Endothelial cell of umbilical vein (primary cell): ENCODE results near the gene TRAPPC6A. TPM values are rescaled to one million over a fixed set of nuclear protein-coding genes. Genes with fewer than 3 reads are reported as not detected.

ENCODE experiments used
- BruUV-seq: library from RNA; stranded (reverse); fragments of 400-500 nt; replicated peaks from 2 replicates; lab custom pipeline; 2021; lab: Mats Ljungman, UMichigan
- CTCF ChIA-PET: fragments of 300-600, 350-600 bp; sonication (Branson Sonifier 250); formaldehyde crosslinking; loops from one replicate; lab custom pipeline; 2021; ENCODE audit warnings: antibody characterized with exemption, inconsistent platforms; lab: Charles Lee
- POLR2A ChIA-PET: fragments of 300-600, 350-600 bp; sonication (Branson Sonifier 250); formaldehyde crosslinking; loops from one replicate; lab custom pipeline; 2021; ENCODE audit warnings: antibody characterized with exemption, inconsistent platforms; lab: Charles Lee
- DNase-seq: peaks from one replicate; pipeline ENCODE4 v3.0.0-alpha.2; 2011; ENCODE audit warnings: low read depth, low spot score
- FAIRE-seq: peaks from 2 replicates; lab custom pipeline; 2011; peaks lifted over from hg19 to GRCh38; lab: Jason Lieb, UNC
- H2AFZ ChIP-seq: 2 replicates; pipeline ENCODE4 v1.6.0; 2012; ENCODE audit warnings: low read depth, low read length, control low read depth, inconsistent platforms
- H3K27ac ChIP-seq: 2 replicates; pipeline ENCODE4 v1.5.1; 2011; ENCODE audit warnings: low read depth, mild to moderate bottlenecking, control low read depth, low read length, moderate library complexity; ENCODE audit not compliant: insufficient read depth
- H3K27me3 ChIP-seq, 2 experiments: 2 replicates each; pipeline versions ENCODE4 v1.6.0 to v1.6.1; 2011; ENCODE audit warnings: low read length in 2 of 2, mixed read lengths in 1 of 2; ENCODE audit not compliant: control insufficient read depth in 2 of 2, insufficient read depth in 2 of 2
- H3K36me3 ChIP-seq, 2 experiments: 2 replicates in 1 of 2; 3 replicates in 1 of 2; pipeline ENCODE4 v1.5.1; 2011; ENCODE audit warnings: low read length in 2 of 2, mild to moderate bottlenecking in 1 of 2, moderate library complexity in 1 of 2; ENCODE audit not compliant: control insufficient read depth in 2 of 2, insufficient read depth in 2 of 2; ENCODE audit errors: extremely low read depth in 1 of 2
- H3K4me1 ChIP-seq: 3 replicates; pipeline ENCODE4 v1.5.1; 2011; ENCODE audit warnings: mild to moderate bottlenecking, low read length; ENCODE audit not compliant: control insufficient read depth, insufficient read depth; ENCODE audit errors: extremely low read depth
- H3K4me2 ChIP-seq: 2 replicates; pipeline ENCODE4 v1.6.1; 2011; ENCODE audit warnings: low read length, control low read depth, mixed read lengths; ENCODE audit not compliant: insufficient read depth
- H3K4me3 ChIP-seq, 3 experiments: fragments of 200-600 bp in 1 of 3; sonication (generic), shearing (Covaris generic) in 1 of 3; replicated peaks in 1 of 3; 2 replicates each; pipeline ENCODE4 v1.5.1; 2011 to 2016; ENCODE audit warnings: control low read depth in 3 of 3, low read length in 3 of 3, mild to moderate bottlenecking in 2 of 3, inconsistent platforms in 1 of 3, low read depth in 1 of 3, moderate library complexity in 1 of 3; ENCODE audit not compliant: insufficient read depth in 1 of 3
- H3K79me2 ChIP-seq: 2 replicates; pipeline ENCODE4 v1.6.0; 2012; ENCODE audit warnings: low read length, inconsistent platforms; ENCODE audit not compliant: control insufficient read depth, insufficient read depth
- H3K9ac ChIP-seq: replicated peaks from 2 replicates; pipeline ENCODE3; 2011; ENCODE audit warnings: low read length, control low read depth; ENCODE audit not compliant: insufficient read depth; ENCODE audit errors: extremely low read depth
- H3K9me1 ChIP-seq: replicated peaks from 3 replicates; pipeline ENCODE4 v1.6.0; 2011; ENCODE audit warnings: mild to moderate bottlenecking, low read length; ENCODE audit not compliant: control insufficient read depth, insufficient read depth; ENCODE audit errors: extremely low read depth
- H3K9me3 ChIP-seq: replicated peaks from 2 replicates; pipeline ENCODE4 v1.5.1; 2012; ENCODE audit warnings: low read length, inconsistent platforms; ENCODE audit not compliant: control insufficient read depth, insufficient read depth
- H4K20me1 ChIP-seq: replicated peaks from 2 replicates; pipeline ENCODE3; 2011; ENCODE audit warnings: mild to moderate bottlenecking, low read length; ENCODE audit not compliant: control insufficient read depth, insufficient read depth; ENCODE audit errors: extremely low read depth
- CTCF ChIP-seq, 2 donors: IDR thresholded peaks; 1 replicate in 1 of 2; 2 replicates in 1 of 2; pipeline ENCODE4 v1.5.1; 2011; ENCODE audit warnings: low read length in 2 of 2, mild to moderate bottlenecking in 2 of 2, moderate library complexity in 2 of 2, control low read depth in 1 of 2, inconsistent platforms in 1 of 2, low read depth in 1 of 2; ENCODE audit not compliant: insufficient read depth in 1 of 2; ENCODE audit errors: extremely low read depth in 1 of 2
- EZH2 ChIP-seq: IDR thresholded peaks from 2 replicates; pipeline ENCODE4 v1.6.1; 2012; ENCODE audit warnings: borderline replicate concordance, low read depth, mild to moderate bottlenecking, moderate library complexity, low read length, inconsistent platforms; ENCODE audit not compliant: severe bottlenecking
- FOS ChIP-seq: IDR thresholded peaks from 2 replicates; pipeline ENCODE4 v1.6.1; 2011; ENCODE audit warnings: mild to moderate bottlenecking, low read length, moderate library complexity, borderline replicate concordance; ENCODE audit not compliant: insufficient read depth
- GATA2 ChIP-seq: IDR thresholded peaks from 2 replicates; pipeline ENCODE4 v1.7.0; 2011; ENCODE audit warnings: low read depth, mild to moderate bottlenecking, moderate library complexity, mixed read lengths, low read length; ENCODE audit not compliant: insufficient read length, insufficient read depth
- JUN ChIP-seq: IDR thresholded peaks from 2 replicates; pipeline ENCODE4 v1.6.1; 2011; ENCODE audit warnings: borderline replicate concordance, low read depth; ENCODE audit not compliant: insufficient read length, insufficient read depth
- MAX ChIP-seq: IDR thresholded peaks from 2 replicates; pipeline ENCODE4 v1.6.1; 2011; ENCODE audit not compliant: insufficient read depth, insufficient read length
- MYC ChIP-seq: IDR thresholded peaks from one replicate; pipeline ENCODE4 v1.6.1; 2011; ENCODE audit warnings: mild to moderate bottlenecking, low read depth, low read length
- POLR2A ChIP-seq: IDR thresholded peaks from 2 replicates; pipeline ENCODE4 v1.6.1; 2012; ENCODE audit warnings: low read depth, mild to moderate bottlenecking, control low read depth, low read length
- POLR2AphosphoS5 ChIP-seq: IDR thresholded peaks from 2 replicates; pipeline ENCODE4 v1.6.1; 2012; ENCODE audit warnings: low read depth, mild to moderate bottlenecking, control low read depth, low read length, moderate library complexity; ENCODE audit not compliant: insufficient read depth
- dilution Hi-C: fragments of 300-500 bp; cut with MboI; formaldehyde crosslinking; loops from one replicate; pipeline ENCODE4 v1.15.0; 2019; ENCODE audit warnings: low sequenced_read_pairs; ENCODE audit not compliant: extremely low pct_ligation_motif_present
- intact Hi-C: fragments of 100-400 bp; cut with micrococcal nuclease; formaldehyde crosslinking; loops from one replicate; pipeline ENCODE4 v1.10.0; 2022
- polyA plus RNA-seq, 4 experiments: library from polyadenylated mRNA; depleted of rRNA in 3 of 4; stranded (reverse) in 3 of 4; unstranded in 1 of 4; fragments of >200 nt; gene quantifications; 2 replicates each; pipeline versions ENCODE4 v1.2.1 to v1.2.3, GENCODE V29; 2011 to 2012; ENCODE audit warnings: missing spikeins in 1 of 4
- total RNA-seq: library from RNA; stranded (reverse); gene quantifications from 2 replicates; pipeline ENCODE4 v1.2.3, GENCODE V29; 2021

The TRAPPC6A gene
- total and polyA plus RNA-seq, 2 donors (not counting 3 experiments of a cell fraction or from before 2014, with no cell fraction given): 18.1 to 45.4 TPM

- Histone ChIP-seq H3K4me2 (peak overlapping the region; percentile 9), H3K9me3 (no peaks in the 10 kb centered on the region), H2AFZ (peak overlapping the region; percentile 49), H3K4me1 (peaks cover 29% of the 10 kb centered on the region), H3K27me3 (no peaks in the 10 kb centered on the region), H3K9ac (no peak overlapping the region), H3K4me3 (no peak overlapping the region), H3K36me3 (no peaks in the 10 kb centered on the region), H3K9me1 (no peaks in the 10 kb centered on the region), H4K20me1 (no peaks in the 10 kb centered on the region), H3K27ac (no peak overlapping the region), H3K79me2 (no peaks in the 10 kb centered on the region)
- POLR2A ChIA-PET: no interaction called here
- CTCF ChIA-PET: interaction anchor here (1.1 to 1.4 kb wide), 2 partner anchors 9 to 118 kb away, joined by 3 to 4 read pairs; no protein-coding TSS in a partner anchor
- TF ChIP-seq EZH2 (no peak), POLR2AphosphoS5 (no peak), FOS (no peak), MAX (no peak), POLR2A (no peak), CTCF (IDR thresholded peaks at IDR 0.05; ENCODE audit: extremely low read depth in 1 of 2, insufficient read depth in 1 of 2, low read depth in 1 of 2, low read length in 2 of 2) (no peak), JUN (no peak), MYC (no peak), GATA2 (no peak)
- DNase-seq (peak; percentile 60), FAIRE-seq (peak; percentile 92)
- intact Hi-C loops: no loop called here
- dilution Hi-C loops: no loop called here
- no TSS peak for BruUV-seq
These were observed 37.6 kb upstream of the TRAPPC6A start for GRCh38 chr19:45215391-45216191.
